Gastrocnemius medialis (tissue), 4 donors: ENCODE data around the gene GALNT10. TPM values are rescaled to one million over a fixed set of nuclear protein-coding genes. Genes with fewer than 3 reads are reported as not detected.

ENCODE experiments used
- ATAC-seq, 2 donors: fragments of 150-250 bp; one replicate each; pipeline ENCODE4 v1.9.1; 2016
- DNase-seq, 2 donors: peaks; one replicate each; pipeline ENCODE4 v3.0.0-alpha.2; 2019
- H3K27ac ChIP-seq, 4 donors: fragments of 200-600 bp; sonication (generic); 1 replicate in 1 of 4; 2 replicates in 3 of 4; pipeline ENCODE4 v1.5.1; 2016 to 2018; ENCODE audit warnings: mild to moderate bottlenecking in 2 of 4, moderate library complexity in 1 of 4
- H3K27me3 ChIP-seq, 3 donors: fragments of 200-600 bp; sonication (generic) in 2 of 3; 1 replicate in 1 of 3; 2 replicates in 2 of 3; pipeline versions ENCODE4 v1.5.1 to v1.6.0; 2016 to 2019; ENCODE audit warnings: mild to moderate bottlenecking in 1 of 3, moderate library complexity in 1 of 3
- H3K36me3 ChIP-seq, 2 donors: fragments of 200-600 bp; sonication (generic) in 1 of 2; one replicate each; pipeline ENCODE4 v1.5.1; 2017 to 2018
- H3K4me1 ChIP-seq, 2 donors: fragments of 200-600 bp; sonication (generic) in 1 of 2; one replicate each; pipeline ENCODE4 v1.5.1; 2016 to 2017; ENCODE audit warnings: mild to moderate bottlenecking in 2 of 2
- H3K4me3 ChIP-seq, 4 donors: fragments of 200-600 bp; sonication (generic) in 3 of 4; 1 replicate in 1 of 4; 2 replicates in 3 of 4; pipeline ENCODE4 v1.5.1; 2016 to 2019; ENCODE audit warnings: mild to moderate bottlenecking in 2 of 4
- H3K9me3 ChIP-seq, 3 donors: fragments of 200-600 bp; sonication (generic) in 2 of 3; 1 replicate in 1 of 3; 2 replicates in 2 of 3; pipeline ENCODE4 v1.5.1; 2016 to 2019
- POLR2A ChIP-seq, 2 donors: fragments of 450-650 bp; IDR thresholded peaks; one replicate each; pipeline ENCODE4 v1.6.1; 2017; ENCODE audit warnings: antibody characterized with exemption in 2 of 2, mild to moderate bottlenecking in 2 of 2, moderate library complexity in 2 of 2
- in situ Hi-C, 4 donors: fragments of 200-750 bp; cut with MboI; loops; one replicate each; pipeline versions ENCODE4 v1.15.0 to v1.8.0; 2017; ENCODE audit warnings: low sequenced_read_pairs in 4 of 4
- intact Hi-C: fragments of 100-400 bp; cut with DNase I; formaldehyde crosslinking; loops from one replicate; pipeline ENCODE4 v1.15.1; 2023; ENCODE audit warnings: low total_unique reads
- total RNA-seq, 4 donors: library from RNA; depleted of rRNA; stranded (reverse); fragments of >200 nt; gene quantifications; one replicate each; pipeline versions ENCODE4 v1.1.0 to v1.2.3, GENCODE V29; 2016
- TF ChIP-seq, protein P1 (sequence below), 5 experiments: fragments of 450-650 bp in 3 of 5; fragments of 200-600 bp in 2 of 5; sonication (generic) in 2 of 5; IDR thresholded peaks in 4 of 5; conservative IDR thresholded peaks in 1 of 5; 1 replicate in 4 of 5; 2 replicates in 1 of 5; pipeline ENCODE4 v1.5.1; 2016 to 2019; ENCODE audit warnings: antibody characterized with exemption in 5 of 5, mild to moderate bottlenecking in 3 of 5, moderate library complexity in 3 of 5

Gene GALNT10
- total RNA-seq, 4 donors from 2014 or later, result 6.1 to 9.9 (median 6.4) TPM

DNA sequence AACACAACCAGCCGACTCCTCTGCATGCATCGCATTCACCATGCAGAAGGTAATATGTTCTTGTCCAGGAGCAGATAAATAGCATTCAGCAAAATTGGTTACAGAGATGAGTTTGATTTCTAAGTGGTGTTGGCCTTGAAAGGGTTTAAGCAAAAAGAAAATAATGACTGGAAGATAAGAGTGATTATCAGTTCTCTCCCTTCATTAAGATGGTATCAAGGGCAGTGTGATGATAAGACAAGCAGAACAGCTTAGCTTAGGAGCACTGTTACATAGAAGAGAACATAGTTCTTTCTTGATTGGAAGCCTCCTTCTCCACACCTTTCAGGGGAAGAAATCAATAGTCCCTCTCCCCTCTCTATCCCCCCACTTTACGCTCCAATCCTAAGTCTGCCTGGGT is 121.5 kb downstream of the GALNT10 start:
- TF ChIP-seq, protein P1, sequence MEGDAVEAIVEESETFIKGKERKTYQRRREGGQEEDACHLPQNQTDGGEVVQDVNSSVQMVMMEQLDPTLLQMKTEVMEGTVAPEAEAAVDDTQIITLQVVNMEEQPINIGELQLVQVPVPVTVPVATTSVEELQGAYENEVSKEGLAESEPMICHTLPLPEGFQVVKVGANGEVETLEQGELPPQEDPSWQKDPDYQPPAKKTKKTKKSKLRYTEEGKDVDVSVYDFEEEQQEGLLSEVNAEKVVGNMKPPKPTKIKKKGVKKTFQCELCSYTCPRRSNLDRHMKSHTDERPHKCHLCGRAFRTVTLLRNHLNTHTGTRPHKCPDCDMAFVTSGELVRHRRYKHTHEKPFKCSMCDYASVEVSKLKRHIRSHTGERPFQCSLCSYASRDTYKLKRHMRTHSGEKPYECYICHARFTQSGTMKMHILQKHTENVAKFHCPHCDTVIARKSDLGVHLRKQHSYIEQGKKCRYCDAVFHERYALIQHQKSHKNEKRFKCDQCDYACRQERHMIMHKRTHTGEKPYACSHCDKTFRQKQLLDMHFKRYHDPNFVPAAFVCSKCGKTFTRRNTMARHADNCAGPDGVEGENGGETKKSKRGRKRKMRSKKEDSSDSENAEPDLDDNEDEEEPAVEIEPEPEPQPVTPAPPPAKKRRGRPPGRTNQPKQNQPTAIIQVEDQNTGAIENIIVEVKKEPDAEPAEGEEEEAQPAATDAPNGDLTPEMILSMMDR (IDR thresholded peaks at IDR 0.05 in 4 of 5, conservative IDR thresholded peaks at IDR 0.05 in 1 of 5), result no peak
- TF ChIP-seq POLR2A (IDR thresholded peaks at IDR 0.05), result no peak
- Histone ChIP-seq H3K4me1 (no peaks in the 10 kb centered on the region), H3K27ac (no peak overlapping the region), H3K9me3 (no peaks in the 10 kb centered on the region), H3K36me3 (no peaks in the 10 kb centered on the region), H3K4me3 (no peak overlapping the region), H3K27me3 (no peaks in the 10 kb centered on the region)
- in situ Hi-C loops (no loop called here), intact Hi-C loops (no loop called here)
- ATAC-seq (no peak), DNase-seq (no peak)

DNA sequence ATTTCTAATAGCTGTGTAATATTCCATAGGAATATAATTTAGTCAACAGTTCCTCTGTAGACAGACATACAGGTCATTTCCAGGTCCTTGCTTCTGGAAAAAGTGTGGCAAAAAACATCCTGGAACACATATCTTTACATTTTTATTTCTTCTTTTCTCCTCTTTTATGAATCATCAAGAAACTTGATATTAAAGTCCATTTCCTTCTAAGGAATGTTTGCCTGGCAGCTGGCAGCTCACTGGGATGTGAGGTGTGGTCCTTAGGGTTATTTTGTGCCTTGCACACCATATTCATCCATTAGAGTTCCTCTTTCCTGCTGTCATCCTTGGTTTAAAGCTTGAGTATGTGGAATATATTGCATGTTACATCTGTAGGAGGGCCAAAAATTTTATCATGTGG is 122.0 kb downstream of the GALNT10 start:
- Histone ChIP-seq H3K4me3 (no peak overlapping the region), H3K27ac (no peak overlapping the region), H3K4me1 (no peaks in the 10 kb centered on the region), H3K27me3 (no peaks in the 10 kb centered on the region), H3K9me3 (no peaks in the 10 kb centered on the region), H3K36me3 (no peaks in the 10 kb centered on the region)
- in situ Hi-C loops (no loop called here), intact Hi-C loops (no loop called here)
- TF ChIP-seq, protein P1 (IDR thresholded peaks at IDR 0.05 in 4 of 5, conservative IDR thresholded peaks at IDR 0.05 in 1 of 5), result no peak
- ATAC-seq, result no peak
- DNase-seq, result no peak

DNA sequence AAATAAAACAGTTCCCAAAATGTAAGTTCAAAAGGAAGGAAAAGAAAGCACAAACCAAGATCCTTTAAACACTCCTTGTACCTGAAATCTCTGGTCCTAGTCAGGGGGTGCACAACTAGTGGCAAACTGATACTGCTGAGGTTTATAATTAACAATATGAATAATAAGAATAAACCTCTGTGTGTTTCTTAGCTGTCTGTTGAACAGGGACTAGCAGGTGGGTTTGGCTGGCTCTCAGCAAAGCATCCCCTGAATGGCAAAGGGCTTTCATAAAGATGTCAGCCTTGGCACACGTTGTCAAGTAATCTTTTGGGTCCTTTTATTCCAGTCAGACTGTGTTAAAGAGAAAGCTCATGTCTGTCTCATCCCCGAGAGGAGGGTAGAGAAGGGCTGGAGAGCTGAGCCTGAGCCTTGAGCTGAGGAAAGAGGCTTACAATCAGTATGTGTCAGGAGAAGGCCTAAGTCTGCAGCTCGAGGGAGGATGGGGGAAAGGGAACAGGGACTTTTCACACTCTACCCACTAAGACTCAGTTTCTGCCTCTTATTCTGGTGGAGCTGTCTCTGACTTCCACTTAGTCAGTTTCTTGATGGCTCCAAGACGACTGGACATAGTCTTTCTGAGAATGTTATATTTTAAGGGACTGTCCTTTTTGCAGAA is 123.0 kb downstream of the GALNT10 start:
- no peak overlapping the region for H3K27ac ChIP-seq
- ATAC-seq, result no peak
- no peak for DNase-seq
- H3K4me1 ChIP-seq, result no peaks in the 10 kb centered on the region
- in situ Hi-C loops (no loop called here), intact Hi-C loops (no loop called here)
- H3K9me3 ChIP-seq, result no peaks in the 10 kb centered on the region
- no peaks in the 10 kb centered on the region for H3K27me3 ChIP-seq
- H3K36me3 ChIP-seq, result no peaks in the 10 kb centered on the region
- TF ChIP-seq, protein P1 (IDR thresholded peaks at IDR 0.05 in 4 of 5, conservative IDR thresholded peaks at IDR 0.05 in 1 of 5), result no peak
- TF ChIP-seq POLR2A (IDR thresholded peaks at IDR 0.05), result no peak
- no peak overlapping the region for H3K4me3 ChIP-seq

DNA sequence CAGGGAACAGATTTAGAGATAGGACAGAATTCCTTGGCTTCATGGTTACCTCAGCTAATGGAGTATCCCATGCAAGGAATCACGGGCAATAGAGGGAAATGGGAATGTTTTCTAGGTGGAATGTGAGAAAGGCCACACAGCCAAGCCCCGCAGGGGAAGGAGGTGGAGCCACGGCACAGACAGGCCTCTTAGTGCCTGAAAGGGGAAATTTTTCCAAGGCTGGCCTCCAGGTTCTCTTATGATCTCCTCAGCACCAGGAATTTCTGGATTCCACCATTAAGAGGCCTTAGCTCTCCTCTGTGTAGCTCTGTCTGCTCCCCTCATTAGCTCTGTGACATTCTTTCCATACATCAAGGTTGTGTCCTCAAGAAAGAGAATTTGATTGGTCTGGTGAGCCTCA is 124.7 kb downstream of the GALNT10 start:
- intact Hi-C loops, result no loop called here
- no peak overlapping the region for H3K27ac ChIP-seq

More for the DNA sequence above, 124.7 kb downstream of the GALNT10 start:
- Histone ChIP-seq H3K4me1 (no peaks in the 10 kb centered on the region), H3K4me3 (no peak overlapping the region), H3K27me3 (no peaks in the 10 kb centered on the region), H3K36me3 (no peaks in the 10 kb centered on the region), H3K9me3 (no peaks in the 10 kb centered on the region)
- ATAC-seq (no peak), DNase-seq (no peak)
- in situ Hi-C loops, result no loop called here
- TF ChIP-seq POLR2A (IDR thresholded peaks at IDR 0.05), result no peak
- TF ChIP-seq, protein P1 (IDR thresholded peaks at IDR 0.05 in 4 of 5, conservative IDR thresholded peaks at IDR 0.05 in 1 of 5), result no peak
